Measurements from ENCODE around the gene BBX.
"Not testable (repeated sequence)": the region's sequence is repeated elsewhere in the genome, so short reads cannot be mapped to it uniquely, and the experiment has no call there.

DNA sequence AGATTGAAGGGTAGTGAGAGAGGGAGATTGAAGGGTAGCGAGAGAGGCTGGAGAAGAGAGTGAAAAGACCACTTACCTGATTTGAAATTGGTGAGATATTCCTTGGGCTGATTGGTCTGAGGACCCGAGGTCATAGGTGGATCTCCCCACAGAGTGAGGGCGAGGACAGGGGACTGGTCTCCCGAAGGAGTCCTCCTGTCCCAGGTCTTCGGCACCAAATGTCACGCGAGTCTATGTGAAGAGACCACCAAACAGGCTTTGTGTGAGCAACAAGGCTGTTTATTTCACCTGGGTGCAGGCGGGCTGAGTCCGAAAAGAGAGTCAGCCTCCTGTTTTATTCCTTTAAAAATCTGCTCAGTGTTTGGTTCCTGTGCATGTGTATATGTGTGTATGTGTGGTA is 48.7 kb downstream of the BBX start:
- TF ChIP-seq POLR2A, CTCF (IDR thresholded peaks at IDR 0.05): not testable (repeated sequence)

All from upper lobe of left lung (tissue), 4 donors.